ENCODE measurements around the gene EYA4. TPM values are rescaled to one million over a fixed set of nuclear protein-coding genes. Genes with fewer than 3 reads are reported as not detected.

Gene EYA4
- total RNA-seq, 2 experiments from 2014 or later = not detected

DNA sequence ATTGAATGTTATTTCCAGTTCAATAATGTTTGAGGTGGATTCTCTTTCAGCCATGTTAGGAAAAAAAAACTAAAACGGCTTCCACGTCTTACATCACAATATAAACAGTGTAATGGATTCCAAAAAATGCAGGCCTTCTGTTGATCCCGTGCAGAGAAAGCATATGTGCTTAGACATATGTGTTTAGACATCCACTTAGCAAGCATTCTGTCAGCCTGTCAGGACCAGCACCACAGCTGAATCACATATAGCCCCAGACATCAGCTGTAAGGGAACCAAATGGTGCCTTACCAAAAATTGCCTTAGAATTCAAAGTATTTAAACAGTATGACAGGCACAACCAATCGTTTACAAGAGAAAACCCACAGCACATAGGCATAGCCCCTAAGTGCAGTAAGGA, 304.9 kb downstream of the EYA4 start:
- intact Hi-C loops (cut with DNase I, micrococcal nuclease) = no loop called here
- no peak overlapping the region for H3K27ac Mint-ChIP-seq
- ChIA-PET POLR2A (no interaction called here), CTCF (no interaction called here)
- no peak for DNase-seq
- peaks cover 30% of the 10 kb centered on the region for H3K27me3 Mint-ChIP-seq
- H3K4me3 Mint-ChIP-seq = no peak overlapping the region
- Histone ChIP-seq H3K4me1 (ENCODE audit: insufficient read depth, low read length) (no peaks in the 10 kb centered on the region), H3K9me3 (ENCODE audit: control insufficient read depth in 1 of 2, insufficient read depth in 1 of 2, low read length in 2 of 2) (no peaks in the 10 kb centered on the region), H3K27me3 (ENCODE audit: control insufficient read depth in 1 of 2, insufficient read depth in 2 of 2, low read length in 2 of 2) (peaks cover 2 to 3% of the 10 kb centered on the region in 2 experiments), H3K36me3 (ENCODE audit: insufficient read depth, low read length) (no peaks in the 10 kb centered on the region), H3K4me3 (ENCODE audit: low read length) (no peak overlapping the region), H3K27ac (ENCODE audit: low read depth in 1 of 2, low read length in 2 of 2) (no peak overlapping the region)
- H3K9me3 Mint-ChIP-seq = no peaks in the 10 kb centered on the region
- no peaks in the 10 kb centered on the region for H3K36me3 Mint-ChIP-seq (ENCODE audit: low read depth)
- TF ChIP-seq, protein P1, sequence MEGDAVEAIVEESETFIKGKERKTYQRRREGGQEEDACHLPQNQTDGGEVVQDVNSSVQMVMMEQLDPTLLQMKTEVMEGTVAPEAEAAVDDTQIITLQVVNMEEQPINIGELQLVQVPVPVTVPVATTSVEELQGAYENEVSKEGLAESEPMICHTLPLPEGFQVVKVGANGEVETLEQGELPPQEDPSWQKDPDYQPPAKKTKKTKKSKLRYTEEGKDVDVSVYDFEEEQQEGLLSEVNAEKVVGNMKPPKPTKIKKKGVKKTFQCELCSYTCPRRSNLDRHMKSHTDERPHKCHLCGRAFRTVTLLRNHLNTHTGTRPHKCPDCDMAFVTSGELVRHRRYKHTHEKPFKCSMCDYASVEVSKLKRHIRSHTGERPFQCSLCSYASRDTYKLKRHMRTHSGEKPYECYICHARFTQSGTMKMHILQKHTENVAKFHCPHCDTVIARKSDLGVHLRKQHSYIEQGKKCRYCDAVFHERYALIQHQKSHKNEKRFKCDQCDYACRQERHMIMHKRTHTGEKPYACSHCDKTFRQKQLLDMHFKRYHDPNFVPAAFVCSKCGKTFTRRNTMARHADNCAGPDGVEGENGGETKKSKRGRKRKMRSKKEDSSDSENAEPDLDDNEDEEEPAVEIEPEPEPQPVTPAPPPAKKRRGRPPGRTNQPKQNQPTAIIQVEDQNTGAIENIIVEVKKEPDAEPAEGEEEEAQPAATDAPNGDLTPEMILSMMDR (IDR thresholded peaks at IDR 0.05) = no peak
- ATAC-seq (ENCODE audit: poor library complexity) = no peak
- no peaks in the 10 kb centered on the region for H3K4me1 Mint-ChIP-seq (ENCODE audit: low read depth)

DNA sequence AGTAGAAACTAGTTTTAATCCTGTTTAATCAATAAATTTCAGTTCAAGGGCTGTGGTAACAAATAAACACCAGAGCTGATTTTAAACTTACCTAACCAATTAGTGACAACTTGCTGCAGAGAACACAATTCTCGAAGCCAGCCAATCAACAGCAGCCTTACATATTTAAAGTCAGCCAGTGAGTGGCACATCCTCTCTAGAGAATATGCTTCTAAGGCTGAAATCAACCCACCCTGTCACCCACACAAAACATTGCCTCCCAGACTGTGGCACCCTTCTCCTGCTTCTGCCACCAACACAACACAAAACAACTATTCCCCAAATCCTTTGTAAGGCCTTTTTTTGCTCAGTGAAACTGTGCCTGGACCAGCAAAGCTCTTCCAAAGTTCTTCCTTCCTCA, 306.0 kb downstream of the EYA4 start:
- Histone ChIP-seq H3K4me3 (ENCODE audit: low read length) (no peak overlapping the region), H3K36me3 (ENCODE audit: insufficient read depth, low read length) (no peaks in the 10 kb centered on the region), H3K4me1 (ENCODE audit: insufficient read depth, low read length) (no peaks in the 10 kb centered on the region), H3K27ac (ENCODE audit: low read depth in 1 of 2, low read length in 2 of 2) (no peak overlapping the region), H3K9me3 (ENCODE audit: control insufficient read depth in 1 of 2, insufficient read depth in 1 of 2, low read length in 2 of 2) (no peaks in the 10 kb centered on the region), H3K27me3 (ENCODE audit: control insufficient read depth in 1 of 2, insufficient read depth in 2 of 2, low read length in 2 of 2) (peaks cover 2 to 3% of the 10 kb centered on the region in 2 experiments)
- H3K27me3 Mint-ChIP-seq = peaks cover 20% of the 10 kb centered on the region
- no peak overlapping the region for H3K4me3 Mint-ChIP-seq
- no peak overlapping the region for H3K27ac Mint-ChIP-seq
- CTCF ChIA-PET = no interaction called here
- DNase-seq (no peak), ATAC-seq (ENCODE audit: poor library complexity) (no peak)
- TF ChIP-seq, protein P1 (IDR thresholded peaks at IDR 0.05) = no peak
- H3K4me1 Mint-ChIP-seq (ENCODE audit: low read depth) = no peaks in the 10 kb centered on the region
- intact Hi-C loops (cut with DNase I, micrococcal nuclease) = no loop called here
- no peaks in the 10 kb centered on the region for H3K9me3 Mint-ChIP-seq
- H3K36me3 Mint-ChIP-seq (ENCODE audit: low read depth) = no peaks in the 10 kb centered on the region
- POLR2A ChIA-PET = no interaction called here

DNA sequence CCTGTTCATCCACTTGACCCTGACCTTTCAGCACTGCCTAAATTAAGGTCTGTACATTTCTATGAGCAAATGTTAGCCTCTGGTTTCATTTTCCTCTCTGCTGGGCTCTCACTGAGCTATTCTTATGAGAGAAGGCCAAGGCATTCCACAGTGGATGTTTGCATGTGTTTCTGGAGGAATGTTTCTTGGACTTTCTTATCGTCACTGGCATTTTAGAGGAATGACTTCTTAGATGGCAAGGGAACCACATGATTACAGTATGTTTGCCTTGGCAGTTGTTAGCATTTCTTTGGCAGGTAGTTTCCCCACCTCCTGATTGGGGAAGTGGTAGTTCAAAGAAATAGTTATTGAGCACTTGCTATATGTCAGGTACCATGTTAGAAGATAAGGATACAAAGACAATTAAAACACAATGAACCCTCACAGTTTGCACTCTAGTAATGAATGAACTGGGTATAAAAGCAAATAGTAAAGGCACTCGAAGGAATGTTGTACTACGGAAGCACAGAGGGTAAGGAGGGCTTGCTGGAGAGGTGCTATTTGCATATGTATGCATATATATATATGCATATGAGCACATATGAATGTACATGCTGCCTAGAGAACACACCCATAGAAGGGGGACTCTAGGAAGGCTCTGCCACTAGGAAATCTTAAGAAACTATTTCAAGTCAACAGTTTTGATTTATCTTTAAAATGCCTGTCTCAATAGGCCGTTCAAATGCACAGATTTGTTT, 307.4 kb downstream of the EYA4 start:
- Mint-ChIP-seq H3K4me1 (ENCODE audit: low read depth) (no peaks in the 10 kb centered on the region), H3K9me3 (no peaks in the 10 kb centered on the region), H3K4me3 (no peak overlapping the region), H3K27ac (no peak overlapping the region), H3K36me3 (ENCODE audit: low read depth) (no peaks in the 10 kb centered on the region), H3K27me3 (peaks cover 8% of the 10 kb centered on the region)
- ChIA-PET CTCF (no interaction called here), POLR2A (no interaction called here)
- ATAC-seq (ENCODE audit: poor library complexity) (no peak), DNase-seq (no peak)
- Histone ChIP-seq H3K4me3 (ENCODE audit: low read length) (no peak overlapping the region), H3K36me3 (ENCODE audit: insufficient read depth, low read length) (no peaks in the 10 kb centered on the region), H3K9me3 (ENCODE audit: control insufficient read depth in 1 of 2, insufficient read depth in 1 of 2, low read length in 2 of 2) (no peaks in the 10 kb centered on the region), H3K27ac (ENCODE audit: low read depth in 1 of 2, low read length in 2 of 2) (no peak overlapping the region), H3K4me1 (ENCODE audit: insufficient read depth, low read length) (no peaks in the 10 kb centered on the region), H3K27me3 (ENCODE audit: control insufficient read depth in 1 of 2, insufficient read depth in 2 of 2, low read length in 2 of 2) (peaks cover 2 to 3% of the 10 kb centered on the region in 2 experiments)
- TF ChIP-seq, protein P1 (IDR thresholded peaks at IDR 0.05) = no peak
- intact Hi-C loops (cut with DNase I, micrococcal nuclease) = no loop called here
